Measurements from ENCODE around the gene CREB5. TPM values are rescaled to one million over a fixed set of nuclear protein-coding genes. Genes with fewer than 3 reads are reported as not detected.
A peak's percentile ranks its signal among the peaks of the same experiment; 100 is the strongest.
"Not testable (repeated sequence)": the region's sequence is repeated elsewhere in the genome, so short reads cannot be mapped to it uniquely, and the experiment has no call there.

The CREB5 gene
- polyA plus RNA-seq, 6 donors from 2014 or later: 0.40 to 0.66 TPM; not detected in 4

DNA sequence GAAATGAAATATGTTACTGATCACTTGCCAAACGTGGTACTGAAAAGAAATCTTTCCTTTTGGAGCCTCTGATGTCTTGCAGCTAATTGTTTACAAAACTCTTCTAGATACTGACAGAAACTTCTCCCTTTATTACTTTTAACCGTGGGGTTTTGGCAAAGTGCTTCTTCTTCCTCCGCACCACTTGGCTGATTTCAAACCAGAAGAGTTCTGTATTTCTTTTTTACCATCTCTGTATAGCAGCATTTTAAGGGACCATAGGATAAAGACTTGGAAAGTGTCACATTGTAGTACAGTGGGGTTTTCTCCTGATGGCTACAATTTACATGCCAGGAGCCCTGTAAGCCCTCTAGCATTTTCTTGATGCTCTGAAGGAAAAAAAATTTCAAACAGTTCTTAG lies 21.9 kb upstream of the CREB5 start:
- Mint-ChIP-seq H3K36me3 (no peaks in the 10 kb centered on the region), H3K27ac (no peak overlapping the region), H3K9me3 (peaks cover 0 to 11% (median 6%) of the 10 kb centered on the region in 7 donors), H3K27me3 (peaks cover 14 to 49% (median 43%) of the 10 kb centered on the region in 3 donors), H3K4me3 (no peak overlapping the region), H3K4me1 (peaks cover 0 to 7% (median 4%) of the 10 kb centered on the region in 3 donors)
- no peak for DNase-seq
- ATAC-seq (ENCODE audit: low read depth in 2 of 2): no peak

DNA sequence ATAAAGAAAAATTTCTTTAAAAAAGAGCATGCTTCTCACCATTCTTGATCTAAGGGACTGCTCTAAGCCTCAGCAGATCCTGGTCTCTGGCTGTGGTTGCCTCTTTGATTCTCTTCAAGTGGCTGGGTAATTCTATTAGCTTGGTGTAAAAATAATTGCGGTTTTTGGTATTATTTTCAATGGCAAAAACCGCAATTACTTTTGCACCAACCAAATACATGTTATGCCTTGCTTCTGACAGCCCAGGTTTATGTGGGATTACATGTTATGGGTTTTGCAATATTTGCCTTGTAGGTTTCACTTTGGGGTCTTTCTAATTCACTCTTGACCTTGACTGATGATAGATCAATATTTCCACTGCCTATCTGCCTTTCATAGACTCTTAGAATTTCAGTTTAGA lies 20.0 kb upstream of the CREB5 start:
- no peaks in the 10 kb centered on the region for H3K36me3 Mint-ChIP-seq
- H3K4me1 Mint-ChIP-seq: peaks cover 0 to 7% (median 4%) of the 10 kb centered on the region in 3 donors
- ATAC-seq (ENCODE audit: low read depth in 2 of 2): no peak
- H3K27me3 Mint-ChIP-seq: peaks cover 18 to 43% (median 43%) of the 10 kb centered on the region in 3 donors
- H3K27ac Mint-ChIP-seq: no peak overlapping the region
- peaks cover 0 to 11% (median 6%) of the 10 kb centered on the region in 7 donors for H3K9me3 Mint-ChIP-seq
- DNase-seq: no peak
- H3K4me3 Mint-ChIP-seq: no peak overlapping the region

- peaks cover 0 to 11% (median 6%) of the 10 kb centered on the region in 7 donors for H3K9me3 Mint-ChIP-seq
- peaks cover 24 to 39% (median 31%) of the 10 kb centered on the region in 3 donors for H3K27me3 Mint-ChIP-seq
- no peak for DNase-seq
- H3K36me3 Mint-ChIP-seq: no peaks in the 10 kb centered on the region
- H3K4me1 Mint-ChIP-seq: no peaks in the 10 kb centered on the region
- H3K27ac Mint-ChIP-seq: no peak overlapping the region
- H3K4me3 Mint-ChIP-seq: no peak overlapping the region
- ATAC-seq (ENCODE audit: low read depth in 2 of 2): no peak
Measured at GRCh38 chr7:28395404-28395803, 16.9 kb upstream of the CREB5 start.

DNA sequence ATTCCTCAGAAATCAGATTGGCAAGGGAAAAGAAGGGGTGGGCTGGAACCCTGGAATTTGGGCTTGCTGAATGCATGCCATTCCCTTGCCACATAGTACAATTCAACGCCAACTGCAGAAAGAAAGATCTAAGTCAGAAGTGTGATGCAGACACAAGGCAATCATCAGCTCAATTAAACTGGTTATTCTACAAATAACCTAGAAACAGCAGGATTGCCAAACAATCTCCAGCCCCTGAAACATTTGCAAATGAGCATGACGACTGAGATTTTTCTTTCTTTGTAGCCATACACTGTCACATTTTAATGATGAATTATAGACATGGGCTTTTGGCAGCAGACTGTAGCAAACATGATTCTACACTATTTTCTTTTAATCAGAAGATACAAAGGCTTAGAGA lies 16.5 kb upstream of the CREB5 start:
- Mint-ChIP-seq H3K9me3 (peaks cover 0 to 11% (median 6%) of the 10 kb centered on the region in 7 donors), H3K4me1 (no peaks in the 10 kb centered on the region)

DNA sequence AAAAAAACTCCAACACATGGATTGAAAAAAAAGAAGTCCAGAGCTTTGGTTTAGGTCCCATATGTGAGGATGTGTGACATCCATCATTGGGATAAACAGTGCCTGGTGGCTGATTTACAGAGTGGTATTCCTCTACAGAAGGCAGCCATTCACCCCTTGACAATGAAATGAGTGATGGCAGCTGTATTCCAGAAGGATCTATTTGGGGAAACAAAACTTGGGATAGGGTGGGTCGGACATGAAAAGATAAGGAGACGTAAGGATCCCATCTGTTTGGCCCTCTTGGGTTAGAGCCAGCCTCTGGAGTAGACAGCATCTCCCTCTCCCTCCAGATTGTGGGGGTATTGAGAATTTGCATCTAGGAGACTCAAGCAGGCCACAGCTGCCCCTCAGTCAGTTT lies 15.2 kb upstream of the CREB5 start:
- no peak for DNase-seq
- H3K36me3 Mint-ChIP-seq: no peaks in the 10 kb centered on the region
- no peak overlapping the region for H3K27ac Mint-ChIP-seq
- ATAC-seq (ENCODE audit: low read depth in 2 of 2): no peak
- no peaks in the 10 kb centered on the region for H3K4me1 Mint-ChIP-seq
- peaks cover 0 to 13% (median 6%) of the 10 kb centered on the region in 7 donors for H3K9me3 Mint-ChIP-seq
- peaks cover 19 to 25% (median 20%) of the 10 kb centered on the region in 3 donors for H3K27me3 Mint-ChIP-seq
- no peak overlapping the region for H3K4me3 Mint-ChIP-seq

More for the DNA sequence above, 16.5 kb upstream of the CREB5 start:
- H3K27ac Mint-ChIP-seq: no peak overlapping the region
- H3K4me3 Mint-ChIP-seq: no peak overlapping the region
- H3K27me3 Mint-ChIP-seq: peaks cover 25 to 36% (median 28%) of the 10 kb centered on the region in 3 donors
- ATAC-seq (ENCODE audit: low read depth in 2 of 2) (no peak), DNase-seq (no peak)
- no peaks in the 10 kb centered on the region for H3K36me3 Mint-ChIP-seq

DNA sequence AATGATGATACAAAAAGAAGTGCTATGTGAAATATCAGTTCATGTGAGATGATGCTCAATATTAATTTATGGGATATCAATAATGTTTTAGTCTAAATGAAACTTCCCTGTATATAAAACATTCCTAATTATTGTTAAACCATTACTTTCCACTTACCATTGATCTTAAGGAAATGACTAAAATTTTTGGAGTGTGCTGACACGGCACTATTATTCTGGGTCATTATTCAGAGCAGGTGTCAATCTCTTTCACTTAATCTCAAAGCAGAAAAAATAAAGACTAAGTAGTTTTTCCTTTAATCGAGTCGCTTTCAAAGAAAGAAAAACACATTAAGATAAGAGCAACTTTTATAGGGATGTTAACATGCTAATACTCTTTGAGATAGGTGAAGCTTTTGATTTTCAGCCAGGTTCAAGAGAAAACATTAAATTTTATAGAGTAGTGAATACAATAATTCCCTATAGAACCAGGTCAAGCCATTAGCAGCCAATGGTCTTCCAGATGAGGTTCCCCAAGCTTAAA lies 11.4 kb upstream of the CREB5 start:
- DNase-seq: no peak
- H3K27ac Mint-ChIP-seq: no peak overlapping the region
- no peak for ATAC-seq (ENCODE audit: low read depth in 2 of 2)
- no peak overlapping the region for H3K4me3 Mint-ChIP-seq
- H3K4me1 Mint-ChIP-seq: no peaks in the 10 kb centered on the region
- peaks cover 5 to 19% (median 14%) of the 10 kb centered on the region in 3 donors for H3K27me3 Mint-ChIP-seq
- no peaks in the 10 kb centered on the region for H3K36me3 Mint-ChIP-seq
- peaks cover 0 to 3% (median 0%) of the 10 kb centered on the region in 7 donors for H3K9me3 Mint-ChIP-seq

DNA sequence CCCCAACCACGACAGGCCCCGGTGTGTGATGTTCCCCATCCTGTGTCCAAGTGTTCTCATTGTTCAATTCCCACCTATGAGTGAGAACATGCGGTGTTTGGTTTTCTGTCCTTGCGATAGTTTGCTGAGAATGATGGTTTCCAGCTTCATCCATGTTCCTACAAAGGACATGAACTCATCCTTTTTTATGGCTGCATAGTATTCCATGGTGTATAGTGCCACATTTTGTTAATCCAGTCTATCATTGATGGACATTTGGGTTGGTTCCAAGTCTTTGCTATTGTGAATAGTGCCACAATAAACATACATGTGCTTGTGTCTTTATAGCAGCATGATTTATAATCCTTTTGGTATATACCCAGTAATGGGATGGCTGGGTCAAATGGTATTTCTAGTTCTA lies 10.8 kb upstream of the CREB5 start:
- ATAC-seq (ENCODE audit: low read depth in 2 of 2); H3K9me3 Mint-ChIP-seq: not testable (repeated sequence)

GRCh38 chr7:28405662-28406061 lies 6.7 kb upstream of the CREB5 start:
- no peak for DNase-seq
- Mint-ChIP-seq H3K4me3 (no peak overlapping the region), H3K27ac (no peak overlapping the region), H3K27me3 (peaks cover 27 to 52% (median 41%) of the 10 kb centered on the region in 3 donors), H3K36me3 (no peaks in the 10 kb centered on the region), H3K4me1 (peaks cover 17 to 22% (median 21%) of the 10 kb centered on the region in 3 donors), H3K9me3 (peaks cover 0 to 4% (median 0%) of the 10 kb centered on the region in 7 donors)
- no peak for ATAC-seq (ENCODE audit: low read depth in 2 of 2)

More for the DNA sequence above, 10.8 kb upstream of the CREB5 start:
- DNase-seq, H3K4me3 Mint-ChIP-seq, H3K27ac Mint-ChIP-seq, H3K4me1 Mint-ChIP-seq, H3K36me3 Mint-ChIP-seq: not testable (repeated sequence)
- peaks cover 12 to 20% (median 19%) of the 10 kb centered on the region in 3 donors for H3K27me3 Mint-ChIP-seq

DNA sequence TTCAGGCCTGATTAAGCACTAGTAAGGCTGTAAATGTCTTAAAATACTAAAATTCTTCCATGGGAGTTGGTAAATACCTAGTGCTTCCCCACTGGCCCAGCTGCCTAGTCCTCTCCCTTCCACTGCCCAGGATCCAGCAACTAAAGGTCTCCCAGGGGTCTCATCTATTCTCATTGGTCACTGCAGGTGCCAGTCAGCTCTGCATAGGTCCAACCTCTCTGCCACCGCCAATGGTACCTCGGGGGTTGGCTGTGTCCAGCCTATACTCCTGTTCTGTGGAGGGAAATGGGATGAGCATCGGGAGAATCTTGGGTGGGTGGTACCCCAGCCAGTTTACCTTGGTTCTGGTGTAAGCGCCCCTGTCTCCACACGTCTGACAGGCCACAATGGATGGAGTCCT lies 6.1 kb upstream of the CREB5 start:
- peaks cover 32 to 57% (median 46%) of the 10 kb centered on the region in 3 donors for H3K27me3 Mint-ChIP-seq
- ATAC-seq (ENCODE audit: low read depth in 2 of 2) (no peak), DNase-seq (no peak)
- peaks cover 22 to 27% (median 26%) of the 10 kb centered on the region in 3 donors for H3K4me1 Mint-ChIP-seq
- peak overlapping the region in 1 of 8 donors; percentile 15 for H3K4me3 Mint-ChIP-seq
- H3K27ac Mint-ChIP-seq: no peak overlapping the region
- no peaks in the 10 kb centered on the region for H3K36me3 Mint-ChIP-seq
- H3K9me3 Mint-ChIP-seq: peaks cover 0 to 4% (median 0%) of the 10 kb centered on the region in 7 donors

DNA sequence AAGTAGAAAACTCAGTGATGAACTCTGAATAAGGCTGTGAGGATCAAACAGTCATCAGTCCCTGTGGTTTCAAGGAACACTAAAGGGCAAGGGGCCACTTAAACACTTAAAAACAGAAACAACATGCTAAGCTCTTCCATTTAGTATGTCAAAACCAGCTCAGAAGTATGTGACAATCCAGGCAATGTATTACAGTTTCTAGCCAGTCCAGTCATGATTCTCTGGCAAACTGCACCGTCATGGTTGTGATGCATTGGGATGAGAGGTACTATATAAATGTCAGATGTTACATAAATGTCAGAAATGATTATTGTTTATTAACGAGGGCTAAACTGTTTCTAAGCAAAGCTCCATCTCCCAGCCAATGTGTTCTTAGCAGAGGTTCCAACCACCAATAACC lies 4.7 kb upstream of the CREB5 start:
- Mint-ChIP-seq H3K36me3 (no peaks in the 10 kb centered on the region), H3K27ac (no peak overlapping the region), H3K4me3 (peak overlapping the region in 1 of 8 donors; percentile 86), H3K27me3 (peaks cover 41 to 69% (median 61%) of the 10 kb centered on the region in 3 donors), H3K4me1 (peaks cover 22 to 29% (median 28%) of the 10 kb centered on the region in 3 donors), H3K9me3 (peaks cover 0 to 4% (median 0%) of the 10 kb centered on the region in 7 donors)
- no peak for DNase-seq
- ATAC-seq (ENCODE audit: low read depth in 2 of 2): no peak

DNA sequence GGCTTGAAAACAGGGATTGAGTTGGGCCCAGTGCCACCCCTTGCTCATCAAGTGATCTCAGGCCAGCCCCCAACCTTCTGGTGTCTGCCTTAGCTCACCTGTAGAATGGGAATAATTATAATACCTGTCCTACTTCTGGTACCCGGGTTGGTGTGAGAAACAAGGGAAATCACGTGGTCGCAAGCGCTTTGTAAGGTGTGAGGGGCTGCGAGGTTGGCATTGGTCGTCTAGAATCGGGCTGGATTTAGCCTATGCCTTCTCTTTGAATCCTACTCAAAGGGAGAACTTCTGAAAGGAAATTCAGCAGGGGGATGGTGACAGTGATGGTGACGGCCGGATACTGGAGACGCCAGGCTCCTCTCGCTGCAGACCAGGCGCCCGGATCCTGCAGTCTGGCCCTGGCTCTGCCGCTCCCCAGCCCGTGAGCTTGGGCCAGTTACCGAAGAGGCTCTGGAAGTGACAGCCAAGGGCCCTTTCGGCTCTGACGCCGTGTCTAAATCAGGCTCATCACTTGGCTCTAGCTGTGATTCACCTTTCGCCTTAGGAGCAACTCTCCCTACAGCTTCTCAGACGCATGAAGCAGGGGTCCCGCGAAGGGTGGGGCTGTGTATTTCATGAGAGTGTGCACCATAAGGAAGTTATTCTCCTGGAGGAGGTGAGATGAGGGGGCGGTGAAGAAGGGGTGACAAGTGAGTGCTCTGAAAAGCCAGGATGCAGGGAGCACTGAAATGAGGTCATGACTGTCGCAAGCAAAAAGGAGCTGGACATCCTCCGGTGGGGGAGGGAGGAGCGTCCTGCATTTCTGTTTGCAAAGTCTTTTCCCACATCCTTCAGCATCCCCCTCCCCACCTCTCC lies 4.0 kb upstream of the CREB5 start:
- peaks cover 0 to 4% (median 0%) of the 10 kb centered on the region in 7 donors for H3K9me3 Mint-ChIP-seq
- peak overlapping the region in 2 of 6 donors; percentile 56 to 67 for H3K27ac Mint-ChIP-seq
- H3K4me3 Mint-ChIP-seq: peak overlapping the region; percentile 47 to 98 (median 86)
- H3K27me3 Mint-ChIP-seq: peaks cover 47 to 75% (median 68%) of the 10 kb centered on the region in 3 donors
- no peaks in the 10 kb centered on the region for H3K36me3 Mint-ChIP-seq
- DNase-seq (no peak), ATAC-seq (ENCODE audit: low read depth in 2 of 2) (no peak)
- H3K4me1 Mint-ChIP-seq: peaks cover 22 to 29% (median 28%) of the 10 kb centered on the region in 3 donors

- Mint-ChIP-seq H3K27ac (peak overlapping the region; percentile 70 to 98 (median 89)), H3K27me3 (peaks cover 55 to 83% (median 75%) of the 10 kb centered on the region in 3 donors), H3K4me1 (peaks cover 22 to 29% (median 28%) of the 10 kb centered on the region in 3 donors), H3K9me3 (peaks cover 0 to 4% (median 0%) of the 10 kb centered on the region in 7 donors), H3K36me3 (no peaks in the 10 kb centered on the region), H3K4me3 (peak overlapping the region; percentile 86 to 98 (median 93))
- ATAC-seq (ENCODE audit: low read depth in 2 of 2) (peak; percentile 68 to 71), DNase-seq (peak; percentile 59)
Measured at GRCh38 chr7:28408960-28409715, 3.2 kb upstream of the CREB5 start.

Data from naive B cell (primary cell).